Fibroblast of skin of left quadriceps (primary cell): Measurements from ENCODE around the gene IGF2R.

Source experiments
- DNase-seq, 2 experiments: peaks; one replicate each; pipeline ENCODE4 v3.0.0-alpha.2; 2013; ENCODE audit warnings: low read depth in 2 of 2

The IGF2R gene

GRCh38 chr6:159973951-159974350, 5.1 kb downstream of the IGF2R start:
- peak; percentile 62 to 68 for DNase-seq

GRCh38 chr6:159974932-159975331, 6.0 kb downstream of the IGF2R start:
- DNase-seq: no peak

GRCh38 chr6:159976686-159977254, 7.9 kb downstream of the IGF2R start:
- no peak for DNase-seq

- no peak for DNase-seq
Measured at GRCh38 chr6:159977255-159977903, 8.5 kb downstream of the IGF2R start.

GRCh38 chr6:159977904-159978268, 9.0 kb downstream of the IGF2R start:
- no peak for DNase-seq

GRCh38 chr6:159978291-159979135, 9.6 kb downstream of the IGF2R start:
- no peak for DNase-seq

GRCh38 chr6:159979136-159979874, 10.4 kb downstream of the IGF2R start:
- DNase-seq: no peak

- DNase-seq: no peak
Measured at GRCh38 chr6:159980474-159980873, 11.6 kb downstream of the IGF2R start.

GRCh38 chr6:159981071-159981402, 12.2 kb downstream of the IGF2R start:
- DNase-seq: no peak

GRCh38 chr6:159981403-159982245, 12.7 kb downstream of the IGF2R start:
- no peak for DNase-seq

GRCh38 chr6:159982731-159983506, 14.0 kb downstream of the IGF2R start:
- DNase-seq: no peak

GRCh38 chr6:159983641-159984080, 14.8 kb downstream of the IGF2R start:
- no peak for DNase-seq

GRCh38 chr6:159984268-159984786, 15.4 kb downstream of the IGF2R start:
- DNase-seq: no peak

- DNase-seq: no peak
Measured at GRCh38 chr6:159985296-159985945, 16.5 kb downstream of the IGF2R start.

GRCh38 chr6:159988983-159989454, 20.1 kb downstream of the IGF2R start:
- DNase-seq: no peak

- no peak for DNase-seq
Measured at GRCh38 chr6:159989492-159990480, 20.9 kb downstream of the IGF2R start.

GRCh38 chr6:159992366-159992765, 23.5 kb downstream of the IGF2R start:
- no peak for DNase-seq

- no peak for DNase-seq
Measured at GRCh38 chr6:159995405-159995804, 26.5 kb downstream of the IGF2R start.
